ENCODE results near the gene CD1D. TPM values are rescaled to one million over a fixed set of nuclear protein-coding genes. Genes with fewer than 3 reads are reported as not detected.
A peak's percentile ranks its signal among the peaks of the same experiment; 100 is the strongest.

The CD1D gene
- total RNA-seq, 4 donors from 2014 or later, result 11.6 to 34.7 (median 16.4) TPM

DNA sequence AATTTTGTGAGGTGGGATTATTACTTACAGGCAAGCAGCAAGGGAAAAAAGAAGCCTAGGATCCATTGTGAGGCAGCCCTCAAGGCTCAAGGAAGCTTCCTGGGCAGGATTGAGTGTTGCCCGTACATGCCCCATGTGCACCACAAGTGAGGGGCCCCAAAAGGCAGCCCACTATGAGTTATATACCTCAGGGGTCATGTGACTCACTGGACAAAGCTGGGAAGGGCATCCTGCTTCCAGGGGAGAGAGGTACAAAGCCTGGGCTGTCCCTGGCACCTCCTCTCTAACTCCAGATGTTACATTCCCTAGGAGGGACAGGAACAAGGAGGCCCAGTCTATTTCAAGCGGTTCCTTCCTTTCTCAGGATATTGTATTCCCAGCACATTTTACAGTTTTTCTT, 34.0 kb upstream of the CD1D start:
- DNase-seq, result no peak
- no peaks in the 10 kb centered on the region for H3K4me1 ChIP-seq
- no peaks in the 10 kb centered on the region for H3K9me3 ChIP-seq
- H3K4me3 ChIP-seq, result no peak overlapping the region
- H3K27ac ChIP-seq, result no peak overlapping the region
- no peaks in the 10 kb centered on the region for H3K27me3 ChIP-seq
- H3K36me3 ChIP-seq, result no peaks in the 10 kb centered on the region
- no peak for TF ChIP-seq POLR2A (IDR thresholded peaks at IDR 0.05)
- TF ChIP-seq, protein P1, sequence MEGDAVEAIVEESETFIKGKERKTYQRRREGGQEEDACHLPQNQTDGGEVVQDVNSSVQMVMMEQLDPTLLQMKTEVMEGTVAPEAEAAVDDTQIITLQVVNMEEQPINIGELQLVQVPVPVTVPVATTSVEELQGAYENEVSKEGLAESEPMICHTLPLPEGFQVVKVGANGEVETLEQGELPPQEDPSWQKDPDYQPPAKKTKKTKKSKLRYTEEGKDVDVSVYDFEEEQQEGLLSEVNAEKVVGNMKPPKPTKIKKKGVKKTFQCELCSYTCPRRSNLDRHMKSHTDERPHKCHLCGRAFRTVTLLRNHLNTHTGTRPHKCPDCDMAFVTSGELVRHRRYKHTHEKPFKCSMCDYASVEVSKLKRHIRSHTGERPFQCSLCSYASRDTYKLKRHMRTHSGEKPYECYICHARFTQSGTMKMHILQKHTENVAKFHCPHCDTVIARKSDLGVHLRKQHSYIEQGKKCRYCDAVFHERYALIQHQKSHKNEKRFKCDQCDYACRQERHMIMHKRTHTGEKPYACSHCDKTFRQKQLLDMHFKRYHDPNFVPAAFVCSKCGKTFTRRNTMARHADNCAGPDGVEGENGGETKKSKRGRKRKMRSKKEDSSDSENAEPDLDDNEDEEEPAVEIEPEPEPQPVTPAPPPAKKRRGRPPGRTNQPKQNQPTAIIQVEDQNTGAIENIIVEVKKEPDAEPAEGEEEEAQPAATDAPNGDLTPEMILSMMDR (IDR thresholded peaks at IDR 0.05), result no peak

DNA sequence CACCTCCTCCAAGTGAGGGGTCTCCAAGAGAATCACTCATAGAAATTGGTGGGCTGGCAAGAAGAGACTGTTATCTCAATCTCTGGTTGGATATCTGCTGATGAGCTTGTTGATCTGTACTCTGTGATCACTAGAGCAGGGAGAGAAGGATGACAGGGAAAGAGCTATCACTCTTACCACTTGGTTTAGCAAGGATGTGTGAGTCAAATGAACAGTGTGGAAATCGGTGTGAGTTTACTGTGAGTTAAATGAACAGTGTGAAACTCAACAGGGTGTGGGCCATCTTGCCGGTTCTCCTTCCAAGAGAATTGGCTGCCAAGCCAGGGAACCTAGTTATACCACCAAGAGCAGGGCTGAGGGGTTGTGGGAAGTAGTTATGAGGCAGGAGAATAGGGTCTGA, 33.3 kb upstream of the CD1D start:
- TF ChIP-seq POLR2A (IDR thresholded peaks at IDR 0.05), result no peak
- TF ChIP-seq, protein P1 (IDR thresholded peaks at IDR 0.05), result no peak
- Histone ChIP-seq H3K4me1 (no peaks in the 10 kb centered on the region), H3K4me3 (no peak overlapping the region), H3K9me3 (no peaks in the 10 kb centered on the region), H3K27ac (peak overlapping the region in 1 of 4 donors; percentile 39), H3K36me3 (no peaks in the 10 kb centered on the region), H3K27me3 (no peaks in the 10 kb centered on the region)
- DNase-seq, result no peak

DNA sequence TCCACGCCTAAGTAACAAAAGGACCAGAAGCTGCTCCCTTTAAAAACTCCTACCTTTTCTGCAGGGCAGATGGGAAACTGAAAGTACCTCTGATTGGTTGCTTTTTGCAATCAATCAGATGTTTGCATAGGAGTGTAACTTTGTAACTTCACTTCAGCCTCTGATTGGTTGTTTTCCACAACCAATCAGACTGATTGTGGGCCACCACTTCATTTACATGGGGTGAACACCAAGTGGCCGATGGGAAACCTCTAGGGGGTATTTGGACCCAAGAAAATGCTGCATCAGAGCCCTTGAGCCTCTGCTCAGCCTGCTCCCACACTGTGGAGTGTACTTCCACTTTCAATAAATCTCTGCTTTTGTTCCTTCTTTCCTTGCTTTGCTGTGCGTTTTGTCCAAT, 32.8 kb upstream of the CD1D start:
- TF ChIP-seq, protein P1 (IDR thresholded peaks at IDR 0.05), result no peak
- no peak for TF ChIP-seq POLR2A (IDR thresholded peaks at IDR 0.05)
- no peaks in the 10 kb centered on the region for H3K4me1 ChIP-seq
- peak overlapping the region in 3 of 4 donors; percentile 56 to 71 (median 63) for H3K27ac ChIP-seq
- no peaks in the 10 kb centered on the region for H3K27me3 ChIP-seq
- H3K9me3 ChIP-seq, result no peaks in the 10 kb centered on the region
- H3K4me3 ChIP-seq, result no peak overlapping the region
- DNase-seq, result no peak
- no peaks in the 10 kb centered on the region for H3K36me3 ChIP-seq

DNA sequence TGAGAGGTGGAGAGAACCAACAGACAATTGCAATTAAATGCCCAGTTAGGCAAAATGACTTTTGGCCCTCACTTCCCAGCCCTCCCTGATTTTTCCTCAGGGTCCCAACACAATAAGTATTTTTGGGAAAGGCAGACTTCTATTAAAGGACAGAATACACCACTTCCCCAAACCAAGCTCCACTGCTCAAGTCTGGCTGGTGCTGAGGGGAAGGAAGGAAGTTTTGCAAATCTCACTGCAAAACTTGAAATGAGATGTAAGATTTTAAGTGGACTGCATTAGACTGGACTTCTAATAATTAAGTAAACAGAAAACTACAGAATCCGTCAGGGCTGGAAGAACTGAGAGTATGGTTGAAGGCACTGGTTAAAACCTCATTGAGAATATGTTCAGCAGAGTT, 32.2 kb upstream of the CD1D start:
- Histone ChIP-seq H3K36me3 (no peaks in the 10 kb centered on the region), H3K4me1 (no peaks in the 10 kb centered on the region), H3K4me3 (no peak overlapping the region), H3K27me3 (no peaks in the 10 kb centered on the region), H3K9me3 (no peaks in the 10 kb centered on the region), H3K27ac (peak overlapping the region in 3 of 4 donors; percentile 56 to 71 (median 63))
- DNase-seq, result peak in 1 of 3 donors; percentile 23
- no peak for TF ChIP-seq POLR2A (IDR thresholded peaks at IDR 0.05)
- TF ChIP-seq, protein P1 (IDR thresholded peaks at IDR 0.05), result no peak

DNA sequence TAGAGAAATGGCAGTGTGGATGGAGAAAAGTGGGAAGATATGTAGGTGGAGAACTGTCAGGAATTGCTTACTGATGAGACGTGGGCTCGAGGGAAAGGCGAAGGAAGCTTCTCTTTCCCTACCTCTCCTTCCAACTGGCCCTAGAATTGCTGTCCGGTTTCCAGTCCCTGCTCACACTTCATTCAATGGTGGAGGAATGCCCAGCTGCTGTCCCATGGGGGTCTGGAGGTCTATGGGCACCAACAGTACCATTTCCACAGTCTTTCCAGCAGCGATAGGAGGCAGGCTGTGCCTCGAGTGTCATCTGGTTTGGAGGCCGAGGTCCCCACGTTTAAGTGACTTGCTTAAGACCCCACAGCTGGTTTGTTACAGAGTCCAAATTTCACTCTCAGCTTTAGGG, 31.5 kb upstream of the CD1D start:
- no peaks in the 10 kb centered on the region for H3K4me1 ChIP-seq
- H3K9me3 ChIP-seq, result no peaks in the 10 kb centered on the region
- no peaks in the 10 kb centered on the region for H3K27me3 ChIP-seq
- no peak for TF ChIP-seq POLR2A (IDR thresholded peaks at IDR 0.05)
- TF ChIP-seq, protein P1 (IDR thresholded peaks at IDR 0.05), result no peak
- H3K4me3 ChIP-seq, result peak overlapping the region; percentile 41 to 48 (median 48)
- no peak for DNase-seq
- no peaks in the 10 kb centered on the region for H3K36me3 ChIP-seq
- peak overlapping the region; percentile 50 to 71 (median 60) for H3K27ac ChIP-seq

All from Peyer's patch (tissue), 4 donors.